Right renal cortex interstitium (tissue), 3 donors: Measurements from ENCODE around the gene LPXN. TPM values are rescaled to one million over a fixed set of nuclear protein-coding genes. Genes with fewer than 3 reads are reported as not detected.

Experiments
- DNase-seq, 3 donors: peaks; one replicate each; pipeline ENCODE4 v3.0.0-alpha.2; 2013; ENCODE audit warnings: low read depth in 3 of 3, low spot score in 2 of 3
- polyA plus RNA-seq, 3 donors: library from polyadenylated mRNA; unstranded; fragments of 120-200 nt; gene quantifications; one replicate each; pipeline ENCODE4 v1.2.1, GENCODE V29; 2013; ENCODE audit not compliant: insufficient read length in 3 of 3

The LPXN gene
- 1 to 10 TPM; 7.6 to 8.5 (median 8.4) TPM for polyA plus RNA-seq

DNA sequence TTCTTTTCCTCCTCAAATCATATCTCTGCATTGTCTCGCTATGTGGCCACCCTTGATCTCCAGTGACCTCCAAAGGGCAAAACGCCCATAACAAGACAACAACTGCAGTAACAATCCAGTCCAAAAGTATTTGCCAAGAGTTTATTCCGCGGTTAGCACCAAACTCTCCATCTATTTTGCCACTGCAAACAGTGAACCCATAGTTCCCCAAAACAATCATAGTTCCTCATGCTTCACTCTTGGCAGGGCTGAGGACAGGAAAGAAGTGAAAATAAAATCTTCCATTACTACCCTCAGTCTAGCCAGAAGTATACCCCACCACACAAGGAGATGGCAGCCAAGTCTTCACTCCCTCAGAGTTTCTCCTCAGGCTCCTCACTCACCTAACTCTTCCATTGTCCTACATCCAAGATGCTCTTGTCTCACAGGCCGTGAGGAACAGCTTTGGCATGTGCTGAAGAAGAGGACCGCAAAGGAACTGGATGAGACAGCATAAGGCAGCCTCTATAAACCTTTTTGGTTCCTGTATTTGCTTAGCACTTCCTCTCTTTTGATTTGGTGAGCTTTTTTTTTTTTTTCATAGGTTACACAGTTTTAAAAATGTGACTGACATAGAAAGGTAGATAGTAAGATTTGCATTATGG, at the start of gene LPXN:
Gene LPXN, minus strand, starts transcription at position 480 of the 644 bp plus-strand sequence. Its CDS starts 84 bp downstream, at position 396.
- no peak for DNase-seq

DNA sequence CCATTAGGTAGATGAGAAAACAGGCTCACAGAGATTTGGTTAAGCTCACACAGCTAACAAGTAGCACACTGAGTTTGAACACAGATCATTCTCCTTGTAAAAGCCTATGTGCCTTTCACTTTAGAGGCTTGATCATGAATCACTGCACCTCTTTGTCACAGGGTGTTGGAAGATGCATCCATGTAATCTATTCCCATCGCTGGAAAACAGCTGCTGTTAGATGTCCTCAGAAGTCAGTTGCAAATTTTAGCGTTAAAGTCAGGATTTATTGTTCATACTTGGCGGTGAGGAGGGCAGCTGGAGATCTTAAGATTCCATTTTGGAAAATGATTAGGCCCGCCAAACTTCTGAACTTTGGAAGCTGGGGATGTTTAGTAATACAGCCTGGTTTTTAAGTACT, 49.4 kb upstream of the LPXN start:
- no peak for DNase-seq

DNA sequence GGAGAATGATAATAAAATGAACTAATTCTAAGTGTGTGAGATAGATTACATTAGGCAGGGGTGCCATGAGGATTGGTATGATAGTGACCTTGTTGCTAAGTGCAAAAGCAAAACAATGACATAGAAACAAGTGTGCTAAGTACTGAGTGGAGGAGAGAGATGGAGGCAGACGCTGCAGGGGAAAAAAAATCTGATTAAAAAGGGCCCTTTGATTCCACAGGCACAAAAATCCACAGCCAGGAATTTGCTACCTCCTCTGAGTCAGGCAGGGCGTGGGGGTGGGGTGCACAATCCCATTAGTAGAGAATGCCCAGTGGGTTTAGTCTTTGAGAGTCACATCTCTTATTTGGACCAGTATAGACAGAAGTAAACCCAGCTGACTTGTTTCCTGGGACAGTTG, 46.7 kb upstream of the LPXN start, which contains the start of gene CNTF:
Gene CNTF, plus strand, starts transcription at position 322 of the 400 bp plus-strand sequence. CDS start 88 bp downstream, outside the sequence.
- DNase-seq, result no peak

DNA sequence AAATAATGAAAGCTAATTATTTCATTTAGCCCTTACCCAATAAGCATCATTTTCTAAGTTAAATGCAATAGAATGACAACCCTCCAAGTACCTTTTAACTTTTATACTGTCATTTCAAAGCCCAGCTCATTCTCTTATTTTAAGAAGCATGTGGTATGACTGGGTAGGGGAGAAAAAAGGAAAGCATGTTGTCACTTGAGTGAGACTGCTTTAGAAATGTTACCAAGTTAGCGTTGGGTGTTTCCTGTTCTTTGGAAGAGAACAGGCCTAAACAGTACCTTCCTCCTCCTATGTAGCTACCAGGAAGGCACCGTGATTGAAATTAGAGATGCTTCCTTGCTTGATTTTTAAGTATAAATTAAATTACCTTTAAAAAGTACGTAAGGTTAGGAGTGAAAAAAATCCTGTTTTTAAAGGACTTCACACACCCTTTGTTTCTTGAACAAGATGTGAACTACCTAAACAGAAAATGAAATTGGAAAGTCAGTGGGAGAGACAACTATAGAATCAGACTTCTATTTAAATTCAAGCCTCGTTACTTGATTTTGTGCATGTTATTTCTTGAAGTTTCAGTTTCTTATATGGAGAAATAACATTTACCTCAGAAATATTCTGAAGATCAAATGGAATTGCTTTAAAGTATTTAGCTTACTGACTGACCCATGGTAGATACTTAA, 46.1 kb upstream of the LPXN start:
- DNase-seq, result no peak

DNA sequence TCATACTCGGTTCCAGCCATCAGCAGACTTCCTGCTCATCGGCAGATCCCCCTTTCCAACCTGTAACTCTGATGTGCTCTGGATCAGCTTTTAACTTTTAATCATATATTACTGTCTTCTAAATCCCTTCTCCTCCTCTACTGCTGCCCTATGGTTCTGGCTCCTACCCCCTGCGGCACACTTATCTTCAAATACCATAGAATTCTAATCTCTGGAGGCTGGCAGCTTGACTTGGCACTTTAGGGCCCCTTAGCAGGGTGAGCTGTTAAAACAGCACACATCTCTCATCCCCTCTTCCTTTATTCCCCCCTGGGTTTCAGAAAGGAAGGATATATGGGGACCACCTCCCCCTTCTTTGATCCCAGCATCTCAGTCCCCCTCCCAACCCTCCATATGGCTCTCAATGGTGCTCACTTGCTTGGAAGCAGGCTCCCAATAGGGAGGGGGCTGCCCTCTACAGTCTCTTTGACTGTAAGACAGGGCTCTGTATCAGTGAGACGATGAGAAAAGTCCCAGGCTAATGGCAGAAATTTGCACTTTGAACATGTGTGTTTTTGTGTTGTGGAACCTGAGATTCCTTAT, 42.4 kb upstream of the LPXN start:
- DNase-seq, result no peak

DNA sequence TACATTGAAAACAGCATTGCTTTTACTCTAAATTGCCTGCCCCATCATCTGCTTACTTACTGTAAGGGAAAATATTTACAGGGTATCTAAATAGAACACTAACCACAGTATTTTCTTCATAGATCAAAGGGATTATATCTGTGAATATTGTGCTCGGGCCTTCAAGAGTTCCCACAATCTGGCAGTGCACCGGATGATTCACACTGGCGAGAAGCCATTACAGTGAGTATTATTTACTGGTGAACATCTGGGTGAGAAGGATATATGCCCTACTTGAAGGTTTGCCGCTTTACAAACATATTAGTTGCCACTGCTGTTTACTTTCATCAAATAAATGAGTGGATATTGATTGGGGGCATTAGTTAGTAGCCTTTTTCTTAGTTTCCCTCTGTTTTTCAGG, 40.9 kb upstream of the LPXN start:
- DNase-seq, result no peak

DNA sequence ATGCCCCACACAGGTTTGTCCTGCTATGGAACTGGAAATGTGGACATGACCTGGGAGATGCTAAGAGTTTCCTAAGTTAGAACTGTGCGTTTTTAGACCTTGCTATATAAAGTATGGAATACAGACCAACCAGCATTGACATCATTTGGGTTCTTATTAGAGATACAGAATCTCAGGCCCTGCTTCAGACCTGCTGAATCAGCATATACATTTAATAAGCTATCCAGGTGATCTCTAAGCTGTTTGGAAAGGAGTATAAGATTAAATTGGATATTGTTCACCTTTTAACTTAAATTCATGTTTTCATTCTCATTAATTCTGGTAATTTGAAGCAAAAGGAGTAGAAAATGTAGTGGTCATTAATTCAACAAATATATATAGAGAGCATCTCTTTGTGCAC, 39.9 kb upstream of the LPXN start:
- no peak for DNase-seq

DNA sequence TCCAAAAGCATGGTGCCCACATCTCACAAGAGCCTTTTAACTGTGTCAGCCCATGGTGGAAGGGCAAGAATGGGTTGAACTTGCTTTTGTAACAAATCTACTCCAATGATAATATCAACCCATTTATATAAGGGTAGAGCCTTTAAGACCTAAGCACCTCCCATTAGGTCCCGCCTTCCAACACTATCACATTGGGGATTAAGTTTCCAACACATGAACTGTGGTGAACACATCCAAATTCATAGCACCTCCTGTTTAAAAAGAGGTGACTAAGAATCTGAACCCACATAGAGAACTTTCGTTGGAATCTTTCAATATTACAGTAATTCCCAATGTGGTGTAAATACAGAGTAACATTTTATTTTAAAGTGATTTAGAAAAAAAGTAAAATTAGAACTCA, 37.6 kb upstream of the LPXN start:
- no peak for DNase-seq

DNA sequence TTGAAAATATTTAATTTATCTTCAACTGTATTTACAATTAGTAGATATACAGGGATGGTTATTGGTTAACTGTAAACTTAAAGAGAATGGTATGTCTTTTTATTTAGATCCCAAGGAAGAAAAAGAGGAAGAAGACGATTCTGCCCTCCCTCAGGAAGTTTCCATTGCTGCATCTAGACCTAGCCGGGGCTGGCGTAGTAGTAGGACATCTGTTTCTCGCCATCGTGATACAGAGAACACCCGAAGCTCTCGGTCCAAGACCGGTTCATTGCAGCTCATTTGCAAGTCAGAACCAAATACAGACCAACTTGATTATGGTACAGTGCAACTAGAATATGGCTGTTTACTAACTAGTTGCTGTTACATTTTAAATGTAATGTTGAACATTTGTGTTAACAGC, 34.1 kb upstream of the LPXN start:
- no peak for DNase-seq

DNA sequence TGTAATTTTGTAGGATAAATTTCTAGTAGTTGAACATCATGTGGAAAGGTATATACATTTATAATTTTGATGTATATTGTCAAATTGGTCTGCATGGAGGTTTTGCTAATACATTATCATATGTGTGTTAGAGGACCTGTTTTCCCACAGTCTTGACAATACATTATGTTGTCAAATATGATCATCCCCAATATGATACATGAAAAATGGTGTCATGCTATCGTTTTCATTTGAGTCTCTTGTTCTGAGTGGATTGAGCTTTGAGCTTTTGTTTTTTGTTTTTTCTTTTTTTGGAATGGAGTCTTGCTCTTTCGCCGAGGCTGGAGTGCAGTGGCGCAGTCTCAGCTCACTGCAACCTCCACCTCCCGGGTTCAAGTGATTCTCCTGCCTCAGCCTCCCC, 32.7 kb upstream of the LPXN start:
- no peak for DNase-seq

DNA sequence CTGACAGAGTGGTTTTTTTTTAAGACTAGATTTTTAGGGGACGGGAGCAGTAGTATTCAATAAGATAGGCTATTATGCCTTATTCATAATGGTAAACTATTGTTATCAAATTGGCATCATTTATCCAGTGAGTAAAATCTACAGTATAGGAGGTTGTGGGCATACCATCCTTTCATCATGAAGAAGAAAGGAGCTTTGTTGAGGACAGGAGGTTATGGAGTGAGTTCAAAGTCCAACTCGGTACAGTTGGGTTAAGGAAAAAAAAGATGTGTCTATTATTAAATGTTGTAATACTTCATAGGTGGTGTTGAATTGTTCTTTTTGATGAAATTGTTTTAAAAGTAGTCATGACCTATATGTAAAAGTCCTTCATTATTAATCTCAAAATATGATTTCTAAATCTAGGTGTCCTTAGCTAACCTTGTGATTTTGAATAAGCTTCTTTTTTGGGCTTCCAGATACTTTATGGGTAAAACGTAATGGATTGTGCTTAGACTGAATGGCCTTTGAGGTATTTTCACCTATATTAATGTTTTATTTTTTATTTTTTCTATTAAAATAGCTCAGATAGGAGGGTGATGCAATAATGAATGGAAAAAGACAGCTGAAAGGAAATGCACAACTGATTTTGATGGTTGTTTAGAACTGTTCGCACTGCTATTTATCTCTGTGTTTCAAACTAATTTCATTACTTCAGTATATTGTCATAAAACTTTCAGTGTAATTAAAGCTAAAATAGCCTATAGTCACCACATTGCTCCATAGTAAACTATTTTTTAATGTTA, 31.5 kb upstream of the LPXN start:
- no peak for DNase-seq

DNA sequence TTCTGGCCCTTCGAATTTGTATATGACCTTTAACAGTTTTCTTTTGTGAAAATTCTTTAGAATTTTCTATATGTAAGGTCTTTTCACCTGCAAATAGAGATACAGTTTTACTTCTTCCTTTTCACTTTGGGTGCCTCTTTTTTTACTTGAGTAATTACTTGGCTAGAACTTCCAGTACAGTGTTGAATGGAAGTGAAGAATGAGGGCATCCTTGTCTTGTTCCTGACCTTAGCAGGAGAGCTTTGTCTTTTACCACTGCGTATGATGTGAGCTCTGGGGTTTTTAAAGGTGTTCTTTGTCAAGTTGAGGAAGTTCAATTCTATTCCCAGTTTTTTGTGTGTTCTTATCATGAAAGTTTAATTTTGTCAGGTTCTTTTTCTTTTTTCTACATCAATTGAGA, 24.9 kb upstream of the LPXN start:
- no peak for DNase-seq

DNA sequence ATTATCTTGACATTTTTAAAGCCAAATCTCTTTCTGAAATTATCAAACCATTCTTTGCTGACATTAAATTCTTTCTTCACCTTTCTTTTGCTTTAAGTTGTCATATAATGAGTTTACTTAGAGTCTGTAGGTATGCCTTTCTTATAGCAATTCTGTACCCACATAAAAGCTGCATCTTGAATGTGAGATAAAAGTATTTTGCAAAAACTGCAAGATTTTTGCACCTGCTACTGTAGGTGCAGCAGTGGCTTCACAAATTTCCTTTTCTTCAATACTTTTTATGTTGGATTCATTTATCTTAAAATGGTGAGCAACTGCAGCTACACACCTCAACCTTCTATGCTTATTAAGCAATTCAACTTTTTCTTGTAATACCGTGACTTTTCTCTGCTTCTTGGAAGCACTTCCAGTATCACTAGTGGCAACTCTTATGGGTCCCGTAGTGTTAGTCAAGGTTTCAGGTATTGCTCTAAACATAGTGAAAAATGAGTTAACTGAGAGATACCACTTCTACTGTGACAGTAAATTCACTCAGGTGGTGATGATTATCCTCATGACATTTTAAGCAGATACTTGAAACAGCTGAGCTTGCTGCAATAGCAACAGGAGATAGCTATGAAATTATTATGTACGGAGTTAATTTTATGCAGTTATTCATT, 22.0 kb upstream of the LPXN start:
- DNase-seq, result no peak

DNA sequence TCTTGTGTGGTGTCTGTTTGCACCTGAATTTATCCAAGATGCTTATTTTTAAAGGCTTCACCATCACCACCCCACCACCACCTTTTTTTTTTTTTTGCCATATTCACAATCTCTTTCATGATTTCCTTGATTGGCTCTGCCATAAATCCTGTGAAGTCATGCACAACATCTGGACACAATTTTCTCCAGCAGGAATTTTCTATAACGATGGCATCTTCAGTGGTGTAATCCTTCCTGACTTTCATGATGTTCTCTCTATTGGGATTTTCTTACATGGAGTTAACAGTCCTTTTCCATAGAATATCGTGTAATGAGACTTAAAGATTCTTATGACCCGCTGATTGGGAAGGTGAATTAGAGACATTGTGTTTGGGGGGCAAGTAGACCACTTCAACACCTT, 21.0 kb upstream of the LPXN start:
- no peak for DNase-seq

DNA sequence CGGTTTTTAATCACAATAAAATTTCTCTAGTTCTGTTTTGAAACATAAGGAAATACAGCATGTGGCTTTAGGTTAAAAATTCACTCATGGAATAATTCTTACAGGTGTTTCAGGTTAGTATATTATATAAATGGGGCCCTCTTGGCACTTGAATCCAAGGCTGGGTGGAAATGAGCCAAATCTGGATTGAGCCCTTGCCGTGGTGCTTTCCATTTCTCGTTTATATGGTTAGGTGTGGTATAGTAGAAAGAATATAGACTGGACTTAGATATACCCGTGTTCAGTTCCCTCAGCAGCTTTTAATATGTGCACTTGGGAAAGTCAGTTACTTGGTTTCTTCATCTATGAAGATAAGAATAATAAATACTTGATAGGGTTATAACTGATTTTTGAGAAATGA, 19.2 kb upstream of the LPXN start:
- no peak for DNase-seq

DNA sequence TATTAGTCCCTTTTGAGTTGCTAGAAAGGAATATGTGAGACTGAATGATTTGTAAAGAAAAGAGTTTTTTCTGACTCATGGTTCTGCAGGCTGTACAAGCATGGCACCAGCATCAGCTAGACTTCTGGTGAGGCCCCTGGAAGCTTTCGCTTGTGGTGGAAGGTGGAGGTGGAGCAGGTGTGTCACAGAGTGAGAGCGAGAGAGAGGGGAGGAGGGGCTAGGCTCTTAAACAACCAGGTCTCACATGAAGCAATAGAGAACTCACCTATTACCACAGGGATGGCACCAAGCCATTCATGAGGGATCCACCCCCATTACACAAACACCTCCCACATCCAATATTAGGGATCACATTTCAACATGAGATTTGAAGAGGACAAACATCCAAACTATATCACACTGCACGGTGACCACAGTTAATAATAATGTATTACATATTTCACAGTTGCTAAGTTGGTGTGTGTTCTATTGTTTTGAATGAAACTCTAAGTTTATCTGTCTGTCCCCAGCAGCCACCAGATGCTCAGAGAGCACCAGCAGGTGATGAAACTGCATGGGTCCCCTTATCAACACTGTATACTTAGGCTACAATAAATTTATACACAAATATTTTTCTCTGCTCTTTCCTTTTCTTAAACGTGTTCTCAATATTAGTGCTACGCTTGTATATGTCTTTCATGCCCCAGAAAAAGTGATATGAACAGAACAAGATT, 17.3 kb upstream of the LPXN start:
- no peak for DNase-seq

DNA sequence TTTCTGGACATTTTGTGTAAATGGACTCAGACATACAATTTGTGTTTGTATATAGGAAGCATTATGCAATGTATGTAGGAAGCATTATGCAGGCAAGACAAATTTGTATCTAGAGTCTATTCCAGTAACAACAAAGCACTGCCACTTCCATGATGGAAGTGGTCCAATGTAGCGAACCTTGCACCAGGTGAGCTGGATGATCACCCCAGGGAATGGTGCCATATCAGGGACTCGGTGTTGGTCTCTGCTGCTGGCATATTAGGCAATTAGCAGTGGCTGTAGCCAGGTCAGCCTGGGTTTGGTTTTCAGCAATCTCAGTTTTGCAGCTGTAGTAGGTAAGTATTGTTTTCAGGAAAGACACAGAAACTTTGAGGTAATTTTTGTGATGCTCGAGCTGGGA, 16.0 kb upstream of the LPXN start:
- DNase-seq, result no peak

DNA sequence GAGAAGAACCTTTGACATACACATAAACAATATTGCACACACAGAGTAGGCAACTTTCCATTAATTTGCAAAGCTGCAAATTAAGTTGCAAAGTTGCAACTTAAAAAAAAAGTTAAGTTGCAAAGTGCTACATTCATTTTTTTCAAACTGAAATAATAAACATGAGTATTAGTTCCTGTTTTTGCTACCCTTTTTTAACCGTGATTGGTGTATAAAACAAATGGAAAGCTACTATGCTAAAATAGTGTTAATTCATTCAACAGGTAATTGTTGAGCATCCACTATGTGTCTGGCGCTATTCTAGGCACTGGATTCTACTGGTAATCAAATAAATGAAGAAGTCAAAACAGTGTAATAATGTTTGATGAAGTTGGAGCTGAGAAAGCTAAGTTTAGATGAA, 11.3 kb upstream of the LPXN start:
- DNase-seq, result no peak

DNA sequence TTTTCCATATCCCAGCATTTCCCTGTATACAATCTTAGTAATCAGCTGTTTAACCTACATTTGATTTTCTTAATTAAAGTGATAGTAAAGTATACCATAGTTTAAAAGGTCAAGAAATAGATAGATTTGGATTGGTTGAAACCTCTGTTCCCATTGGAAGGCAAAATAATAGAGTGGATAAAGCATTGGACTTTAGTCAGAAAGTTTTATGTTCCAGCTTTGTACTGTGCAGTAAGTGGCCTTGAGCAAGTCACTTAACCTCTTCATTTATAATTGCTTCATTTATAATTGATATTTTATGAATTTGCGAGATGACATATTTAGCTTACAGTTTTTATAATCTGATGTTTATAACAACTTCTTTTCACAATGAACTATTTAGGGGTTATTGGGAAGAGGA, 6.8 kb upstream of the LPXN start:
- no peak for DNase-seq

DNA sequence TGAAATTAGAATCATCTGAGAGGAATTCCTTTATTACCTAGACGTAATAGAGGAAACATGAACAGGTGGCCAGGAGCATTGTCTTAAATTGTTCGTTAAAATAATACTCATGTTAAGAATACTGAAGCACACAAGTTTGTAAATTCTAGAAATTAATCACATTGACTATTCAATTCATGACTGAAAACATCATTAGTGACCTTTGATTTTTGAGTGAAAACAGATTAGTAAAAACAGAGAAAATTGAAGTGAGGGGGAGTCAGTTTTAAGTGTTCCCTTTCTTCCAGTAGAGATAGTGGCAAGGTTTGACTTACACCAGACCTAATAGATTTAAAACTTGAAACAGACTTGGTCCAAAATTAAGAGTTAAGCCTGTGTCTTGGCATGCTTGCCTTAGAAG, 4.7 kb upstream of the LPXN start:
- DNase-seq, result no peak
